Right cardiac atrium (tissue), 5 donors: Measurements from ENCODE around the gene RER1. TPM values are rescaled to one million over a fixed set of nuclear protein-coding genes. Genes with fewer than 3 reads are reported as not detected.
A peak's percentile ranks its signal among the peaks of the same experiment; 100 is the strongest.

Source experiments
- ATAC-seq, 2 donors: fragments of 200-7000 bp; cut with Tn5 transposase; one replicate each; pipeline versions ENCODE4 v1.8.0 to v1.9.1; 2020; ENCODE audit warnings: moderate library complexity in 2 of 2, mild to moderate bottlenecking in 1 of 2
- DNase-seq, 3 donors: peaks; one replicate each; pipeline ENCODE4 v3.0.0-alpha.2; 2020
- H3K27ac ChIP-seq: one replicate; pipeline ENCODE4 v1.5.1; 2013; ENCODE audit warnings: mild to moderate bottlenecking, low read length, control low read depth, moderate library complexity
- H3K27me3 ChIP-seq: one replicate; pipeline ENCODE4 v1.6.1; 2013; ENCODE audit not compliant: control insufficient read depth, insufficient read depth
- H3K4me1 ChIP-seq: one replicate; pipeline ENCODE4 v1.6.1; 2013; ENCODE audit warnings: low read length; ENCODE audit not compliant: control insufficient read depth, insufficient read depth
- H3K4me3 ChIP-seq: one replicate; pipeline ENCODE4 v1.5.1; 2013; ENCODE audit warnings: low read length, control low read depth
- H3K9me3 ChIP-seq: one replicate; pipeline ENCODE4 v1.6.1; 2013; ENCODE audit warnings: low read length; ENCODE audit not compliant: control insufficient read depth
- WGBS: extraction: QIAGEN DNeasy Blood & Tissue Kit; methylation state at CpG from one replicate; pipeline ENCODE4 v1.1.7; 2013; 5-methylcytosine and 5-hydroxymethylcytosine counted together
- intact Hi-C, 4 donors: fragments of 100-400 bp; cut with DNase I; formaldehyde crosslinking; loops; one replicate each; pipeline versions ENCODE4 v1.11.0 to v1.14.0; 2022 to 2023
- polyA plus RNA-seq: library from polyadenylated mRNA; stranded (reverse); fragments of 200-250 nt; gene quantifications from one replicate; pipeline ENCODE4 v1.2.3, GENCODE V29; 2013
- total RNA-seq, 4 donors: library from RNA; stranded (reverse); fragmentation: NEBNext Ultra II Directional; extraction: Animal tissue kit (Norgen Biotek cat#: 25700); gene quantifications; one replicate each; pipeline ENCODE4 v1.2.1, GENCODE V29; 2021
- donor health status: healthy with polysubstance abuse.
- donor health status: DM: no; HTN: yes; CAD: no.
- donor health status: DM: no; HTN: no; CAD: no.
- donor health status: DM: no; HTN: yes; CAD: no; lungs with severe emphysema.
- donor health status: DM: yes; HTN: yes; CAD: no.

The RER1 gene
- total and polyA plus RNA-seq, 5 donors = 50.3 to 93.9 (median 86.2) TPM

DNA sequence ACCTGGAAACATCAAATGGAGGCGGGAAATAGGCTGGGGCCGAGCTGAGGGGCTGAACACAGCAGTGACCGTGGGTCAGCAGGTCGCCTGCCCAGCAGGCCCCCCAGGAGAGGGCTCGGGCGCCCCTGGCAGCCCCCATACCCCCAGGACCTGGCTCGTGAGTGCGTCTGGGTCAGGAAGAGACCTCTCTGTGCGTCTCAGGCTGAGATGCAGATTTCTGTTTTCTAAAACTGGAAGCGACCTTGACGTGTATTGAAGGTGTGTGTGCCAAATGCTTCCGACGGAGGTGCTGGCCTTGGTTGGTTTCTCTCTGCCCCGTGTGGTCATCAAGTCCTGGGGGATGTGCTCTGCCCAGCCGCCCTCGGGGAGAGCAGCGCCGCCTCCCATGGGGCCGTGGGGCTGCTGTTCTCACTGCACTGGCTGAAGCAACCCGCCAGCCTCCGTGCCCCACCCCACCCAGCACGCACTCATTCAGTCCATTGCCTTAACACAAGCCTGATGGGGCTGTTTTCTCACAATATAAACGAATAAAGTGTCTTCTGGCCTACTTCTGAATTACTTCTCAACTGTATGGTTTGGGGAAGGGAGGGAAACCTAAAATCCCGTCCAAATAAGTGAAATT is 13.4 kb downstream of the RER1 start:
- Histone ChIP-seq H3K4me3 (no peak overlapping the region), H3K27ac (no peak overlapping the region), H3K4me1 (no peaks in the 10 kb centered on the region), H3K27me3 (no peaks in the 10 kb centered on the region), H3K9me3 (no peaks in the 10 kb centered on the region)
- no peak for ATAC-seq
- 72% methylated on average over 24 of the region's 24 CpGs for WGBS
- DNase-seq = peak in 2 of 3 donors; percentile 47 to 56
- intact Hi-C loops = no loop called here

DNA sequence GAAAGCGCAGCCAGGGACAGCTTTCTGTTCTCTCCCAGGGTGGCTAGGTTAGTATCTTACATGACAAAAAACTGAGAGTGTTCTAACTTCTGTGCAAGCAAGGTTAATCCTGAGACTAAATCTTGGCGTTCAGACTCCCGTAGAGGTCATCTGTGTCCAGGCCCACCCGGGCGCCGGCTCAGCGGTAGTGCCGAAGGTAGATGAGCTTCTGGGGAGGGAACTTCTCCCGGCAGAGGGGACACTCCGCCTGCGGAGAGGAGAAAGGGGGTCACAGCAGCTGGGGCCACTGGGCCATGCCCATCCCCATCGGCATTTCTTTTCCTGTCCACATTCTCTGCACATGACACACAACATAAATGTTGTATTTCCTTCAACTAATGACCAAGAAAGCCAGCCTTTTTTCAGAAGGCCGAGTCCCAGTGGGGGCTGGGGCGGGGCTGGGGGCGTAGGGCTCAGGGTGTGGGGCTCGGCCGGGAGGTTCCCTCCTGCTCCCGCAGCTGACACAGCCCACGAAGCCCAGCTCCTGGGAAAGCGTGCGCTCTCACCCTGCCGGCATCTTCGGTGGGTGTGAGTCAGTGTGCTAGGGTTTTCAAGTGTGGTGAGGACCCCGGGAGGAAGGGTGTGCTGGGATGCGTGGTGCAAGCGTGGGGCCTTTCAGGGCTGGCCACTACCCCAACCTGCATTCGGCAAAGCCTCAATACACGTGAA is 14.1 kb downstream of the RER1 start:
- no peaks in the 10 kb centered on the region for H3K9me3 ChIP-seq
- DNase-seq (peak in 2 of 3 donors; percentile 50 to 52), ATAC-seq (peak in 1 of 2 donors; percentile 2)
- WGBS = 79% methylated on average over 28 of the region's 28 CpGs
- intact Hi-C loops = no loop called here
- no peak overlapping the region for H3K4me3 ChIP-seq
- no peaks in the 10 kb centered on the region for H3K27me3 ChIP-seq
- H3K4me1 ChIP-seq = no peaks in the 10 kb centered on the region
- no peak overlapping the region for H3K27ac ChIP-seq

DNA sequence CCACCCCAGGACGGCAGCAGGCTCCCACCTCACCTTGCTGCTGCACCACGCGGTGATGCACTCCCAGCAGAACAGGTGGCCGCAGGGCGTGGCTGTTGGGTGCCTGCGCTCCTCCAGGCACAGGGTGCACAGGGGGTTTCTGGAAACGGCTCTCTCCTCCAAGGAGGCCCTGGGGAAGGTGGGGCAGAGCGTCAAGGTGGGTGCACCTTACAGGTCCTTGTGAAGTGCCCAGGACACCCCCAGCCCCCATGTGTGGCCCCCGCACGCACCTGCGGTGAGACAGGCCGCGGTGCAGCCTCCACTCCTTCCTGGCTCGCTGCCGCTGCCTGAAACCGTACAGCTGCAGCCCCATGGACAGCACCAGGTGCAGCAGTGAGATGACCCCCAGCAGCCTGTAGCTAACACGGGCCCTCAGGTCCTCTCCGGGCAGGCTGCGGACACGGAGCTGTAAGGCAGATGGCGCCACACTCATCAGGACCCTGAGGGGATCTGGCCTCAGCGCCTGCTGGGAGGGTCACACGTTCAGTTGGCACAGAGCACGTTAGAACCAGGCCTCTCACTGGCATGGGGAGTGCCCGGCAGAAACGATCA is 14.9 kb downstream of the RER1 start:
- H3K27me3 ChIP-seq = no peaks in the 10 kb centered on the region
- no peak for ATAC-seq
- no peaks in the 10 kb centered on the region for H3K4me1 ChIP-seq
- H3K4me3 ChIP-seq = no peak overlapping the region
- H3K9me3 ChIP-seq = no peaks in the 10 kb centered on the region
- 76% methylated on average over 26 of the region's 26 CpGs for WGBS
- intact Hi-C loops = no loop called here
- peak in 2 of 3 donors; percentile 55 to 70 for DNase-seq
- no peak overlapping the region for H3K27ac ChIP-seq

DNA sequence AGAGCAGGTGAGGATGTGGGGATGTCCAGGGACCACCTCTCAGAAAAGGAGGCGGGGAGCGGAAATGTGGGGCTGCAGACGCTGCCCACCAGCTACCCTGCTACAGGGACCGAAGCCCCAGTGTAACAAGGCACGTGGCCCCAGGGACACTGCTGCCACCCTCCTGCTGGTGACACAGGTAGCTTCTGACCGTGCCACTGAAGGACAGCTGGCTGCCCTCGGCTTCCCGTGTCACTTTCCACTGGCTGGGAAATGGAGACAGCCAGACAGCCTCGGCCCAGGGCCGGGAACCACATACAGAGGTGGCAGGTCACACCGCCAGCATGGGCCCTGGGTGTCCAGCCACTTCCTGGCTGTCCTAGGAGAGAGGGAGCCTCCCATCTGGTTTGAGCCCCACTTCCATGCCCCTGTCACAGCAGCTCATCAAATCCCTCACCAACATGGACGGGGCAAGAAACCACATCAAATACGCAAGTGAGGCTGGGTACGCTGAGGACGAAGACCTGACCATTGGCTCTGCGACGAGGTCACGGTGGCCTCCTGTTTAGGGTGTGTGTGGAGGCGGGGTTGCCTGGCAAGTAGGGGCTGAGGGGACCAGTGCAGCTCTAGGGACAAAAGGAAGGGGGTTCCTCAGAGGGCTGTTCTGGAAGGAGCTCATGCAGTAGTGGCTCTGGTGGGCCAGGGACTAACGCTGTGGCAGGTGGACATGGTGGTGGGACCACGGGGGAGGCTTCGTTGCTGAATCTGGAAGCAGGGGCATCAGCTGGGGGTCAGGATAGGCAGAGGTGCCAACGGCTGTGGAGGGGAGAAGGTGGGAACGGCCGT is 15.7 kb downstream of the RER1 start:
- Histone ChIP-seq H3K4me3 (no peak overlapping the region), H3K27ac (no peak overlapping the region), H3K9me3 (no peaks in the 10 kb centered on the region), H3K4me1 (peaks cover 3% of the 10 kb centered on the region), H3K27me3 (no peaks in the 10 kb centered on the region)
- ATAC-seq = no peak
- intact Hi-C loops = no loop called here
- peak in 2 of 3 donors; percentile 38 to 41 for DNase-seq
- 83% methylated on average over 25 of the region's 25 CpGs for WGBS

DNA sequence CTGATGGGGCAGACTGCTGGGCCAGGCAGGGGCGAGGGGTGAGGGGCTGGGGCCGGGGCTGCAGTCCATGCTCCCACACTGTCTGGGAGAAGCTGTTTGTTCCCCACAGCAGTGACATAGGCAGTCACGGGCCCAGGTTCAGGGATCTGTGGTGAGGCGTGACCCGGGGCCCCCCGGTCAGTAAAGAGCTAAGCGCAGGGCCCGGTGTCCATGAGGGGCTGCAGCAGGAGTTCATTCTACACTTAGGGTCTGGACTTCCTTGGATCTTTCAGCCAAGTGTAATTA is 16.3 kb downstream of the RER1 start:
- Histone ChIP-seq H3K27me3 (no peaks in the 10 kb centered on the region), H3K9me3 (no peaks in the 10 kb centered on the region), H3K4me3 (no peak overlapping the region), H3K27ac (no peak overlapping the region), H3K4me1 (peaks cover 3% of the 10 kb centered on the region)
- DNase-seq = peak in 1 of 3 donors; percentile 26
- no peak for ATAC-seq
- 93% methylated on average over 8 of the region's 8 CpGs for WGBS
- intact Hi-C loops = no loop called here

DNA sequence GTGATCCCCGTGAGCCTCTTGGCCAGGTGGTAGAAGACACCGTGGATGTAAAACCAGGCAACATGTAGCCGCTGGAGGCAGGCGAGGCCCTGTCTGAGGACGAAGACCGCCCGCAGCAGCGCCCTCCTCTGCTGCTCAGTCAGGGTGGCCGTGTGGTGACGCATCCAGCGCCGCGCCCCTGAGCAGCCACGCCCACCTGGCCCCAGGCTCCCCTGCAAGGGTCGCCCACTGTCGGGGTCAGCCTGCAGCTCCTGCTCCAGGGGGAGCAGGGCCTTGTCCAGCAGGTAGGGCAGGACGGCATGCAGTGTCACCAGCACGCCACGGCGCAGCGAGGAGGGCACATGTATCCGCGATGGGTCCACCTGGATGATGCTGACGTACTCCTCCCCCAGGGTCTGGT is 16.8 kb downstream of the RER1 start:
- DNase-seq (peak in 2 of 3 donors; percentile 59 to 61), ATAC-seq (no peak)
- 89% methylated on average over 24 of the region's 24 CpGs for WGBS
- Histone ChIP-seq H3K4me1 (peaks cover 3% of the 10 kb centered on the region), H3K27ac (no peak overlapping the region), H3K27me3 (no peaks in the 10 kb centered on the region), H3K4me3 (no peak overlapping the region), H3K9me3 (no peaks in the 10 kb centered on the region)
- intact Hi-C loops = no loop called here

DNA sequence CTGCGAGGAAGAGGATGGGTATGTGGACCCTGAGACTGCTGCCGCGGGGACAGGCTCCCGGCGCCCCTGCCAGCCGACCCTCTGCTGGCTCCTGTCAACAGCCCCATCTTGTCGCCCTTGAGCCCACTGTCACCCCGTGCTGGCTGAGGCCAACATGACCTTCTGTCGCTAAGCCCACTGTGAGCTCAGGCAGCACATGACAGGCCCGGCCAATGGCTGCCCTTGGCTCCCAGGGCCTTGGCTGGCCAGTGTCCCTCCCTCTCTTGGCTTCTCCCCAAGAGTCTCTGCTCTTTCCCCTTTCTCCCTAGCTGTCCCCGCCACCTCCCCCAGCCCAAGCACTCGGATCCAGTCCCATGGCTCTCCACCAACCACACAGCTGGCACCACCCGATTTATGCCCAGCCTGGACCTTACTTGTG is 17.2 kb downstream of the RER1 start:
- H3K27me3 ChIP-seq = no peaks in the 10 kb centered on the region
- peaks cover 3% of the 10 kb centered on the region for H3K4me1 ChIP-seq
- WGBS = 61% methylated on average over 13 of the region's 13 CpGs
- H3K9me3 ChIP-seq = no peaks in the 10 kb centered on the region
- no peak overlapping the region for H3K4me3 ChIP-seq
- no peak overlapping the region for H3K27ac ChIP-seq
- DNase-seq = peak in 1 of 3 donors; percentile 64
- intact Hi-C loops = no loop called here
- ATAC-seq = no peak

DNA sequence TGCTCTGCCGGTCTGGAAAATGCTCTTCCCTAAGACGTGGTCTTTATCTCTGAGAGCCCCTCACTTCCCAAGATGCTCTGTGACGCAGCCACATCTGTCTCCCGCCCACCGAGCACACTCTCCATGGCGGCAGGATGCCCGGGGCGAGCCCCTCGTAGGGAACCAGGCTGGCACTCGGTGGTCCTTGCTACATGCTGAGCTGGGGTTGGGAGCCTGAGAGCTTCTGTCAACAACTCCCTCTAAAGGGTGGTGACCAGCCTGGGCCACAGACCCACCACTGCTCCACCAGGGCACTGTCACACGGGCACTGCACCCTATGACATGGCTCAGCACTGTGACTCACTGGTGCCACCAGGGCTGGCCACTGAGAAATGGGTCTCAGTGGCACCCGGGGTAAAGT is 18.1 kb downstream of the RER1 start:
- WGBS = 90% methylated on average over 12 of the region's 12 CpGs
- intact Hi-C loops = loop anchor here in 1 of 4 donors (5.0 to 10.0 kb wide), 2 partner anchors 138 to 1015 kb away; no protein-coding TSS in a partner anchor
- H3K4me3 ChIP-seq = no peak overlapping the region
- no peaks in the 10 kb centered on the region for H3K9me3 ChIP-seq
- ATAC-seq = no peak
- no peak overlapping the region for H3K27ac ChIP-seq
- DNase-seq = peak in 2 of 3 donors; percentile 56 to 59
- peaks cover 5% of the 10 kb centered on the region for H3K4me1 ChIP-seq
- H3K27me3 ChIP-seq = no peaks in the 10 kb centered on the region

DNA sequence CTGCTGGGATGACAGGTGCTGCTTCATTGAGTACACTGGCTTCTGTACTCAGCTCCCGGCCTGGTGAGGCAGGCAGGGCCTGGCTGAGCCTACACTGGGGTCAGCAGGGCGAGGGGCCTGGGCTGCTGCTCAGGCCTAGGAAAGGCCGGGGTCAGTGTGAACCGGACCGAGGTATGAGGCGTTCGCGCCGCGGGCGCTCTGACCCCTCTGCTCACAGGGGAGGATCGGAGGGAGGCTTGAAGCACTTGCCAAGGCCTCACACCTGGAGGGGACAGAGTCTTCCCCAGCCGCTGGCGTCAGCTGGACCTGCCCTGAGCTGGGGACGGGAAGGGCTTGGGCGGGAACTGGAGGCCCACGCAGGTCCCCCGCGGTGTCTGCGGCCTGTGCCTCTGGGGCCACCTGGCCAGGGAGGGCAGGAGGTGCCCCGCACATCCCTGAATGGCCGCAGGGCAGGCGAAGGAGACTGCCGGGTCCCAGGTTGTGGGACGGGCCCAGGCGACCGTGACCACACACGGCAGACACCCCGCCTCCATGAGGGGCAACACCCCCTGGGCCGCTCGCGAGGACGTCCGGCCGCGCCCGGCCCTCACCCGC is 20.3 kb downstream of the RER1 start:
- no peaks in the 10 kb centered on the region for H3K27me3 ChIP-seq
- peak overlapping the region; percentile 13 for H3K27ac ChIP-seq
- 5% methylated on average over 38 of the region's 38 CpGs for WGBS
- DNase-seq (peak in 2 of 3 donors; percentile 46 to 68), ATAC-seq (peak; percentile 25 to 39)
- H3K9me3 ChIP-seq = no peaks in the 10 kb centered on the region
- peaks cover 5% of the 10 kb centered on the region for H3K4me1 ChIP-seq
- intact Hi-C loops = loop anchor here in 1 of 4 donors (5.0 to 10.0 kb wide), 2 partner anchors 135 to 1013 kb away; no protein-coding TSS in a partner anchor
- H3K4me3 ChIP-seq = peak overlapping the region; percentile 75

DNA sequence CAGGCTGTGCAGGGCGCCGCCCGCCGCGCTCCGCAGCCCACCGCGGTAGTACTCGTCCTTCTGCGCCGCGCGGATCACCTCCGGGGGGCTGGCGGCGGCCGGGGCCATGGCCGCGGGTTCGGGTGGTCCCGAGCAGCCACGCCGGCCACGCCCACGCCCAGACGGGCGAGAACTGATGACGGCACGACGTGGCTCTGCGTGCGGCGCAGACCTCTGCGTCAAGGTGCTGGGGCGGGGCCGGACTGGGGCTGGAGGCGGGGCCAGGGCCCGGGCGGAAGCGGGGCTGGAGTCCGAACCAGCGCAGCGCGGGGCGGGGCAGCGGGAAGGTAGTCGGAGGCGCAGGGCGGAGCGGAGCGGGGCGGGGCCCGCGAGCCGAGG is 20.7 kb downstream of the RER1 start, which contains the start of gene PEX10:
TSS of gene PEX10 (minus strand) at position 170 of the 378 bp plus-strand sequence. CDS start at position 108, 62 bp downstream.
- H3K4me3 ChIP-seq = peak within 1 kb of the TSS; percentile 75
- under 1% methylated on average over 55 of the region's 55 CpGs for whole genome bisulfite sequencing
- ATAC-seq = peak; percentile 93 to 95
- peaks cover 5% of the 10 kb centered on the region for H3K4me1 ChIP-seq
- peak; percentile 98 to 99 (median 99) for DNase-seq
- intact Hi-C loops = loop anchor here in 1 of 4 donors (5.0 to 10.0 kb wide), 2 partner anchors 135 to 1012 kb away; no protein-coding TSS in a partner anchor
- no peaks in the 10 kb centered on the region for H3K27me3 ChIP-seq
- peak within 1 kb of the TSS; percentile 49 for H3K27ac ChIP-seq
- H3K9me3 ChIP-seq = no peaks in the 10 kb centered on the region
